Endometrial microvascular endothelial cells (primary cell): ENCODE measurements around the gene UQCC5. TPM values are rescaled to one million over a fixed set of nuclear protein-coding genes. Genes with fewer than 3 reads are reported as not detected.
"Not testable (repeated sequence)": the region's sequence is repeated elsewhere in the genome, so short reads cannot be mapped to it uniquely, and the experiment has no call there.

Experiments used
- in situ Hi-C: cut with HindIII; loops from 2 replicates; pipeline ENCODE4 v1.10.0; 2017; ENCODE audit warnings: low sequenced_read_pairs, low pct_unique_long_range_greater_than_20kb; ENCODE audit errors: inconsistent ontology term
- total RNA-seq: library from RNA; depleted of rRNA; stranded (reverse); fragments of >200 nt; gene quantifications from one replicate; pipeline ENCODE4 v1.2.3, GENCODE V29; 2015; ENCODE audit errors: inconsistent ontology term

Gene UQCC5
- total RNA-seq, 1 donor from 2014 or later, result 0.84 TPM

GRCh38 chr3:52520716-52521487, 15.5 kb upstream of the UQCC5 start:
- in situ Hi-C loops, result no loop called here

GRCh38 chr3:52521488-52521824, 14.9 kb upstream of the UQCC5 start:
- in situ Hi-C loops, result no loop called here

- in situ Hi-C loops, result no loop called here
Observed at GRCh38 chr3:52521881-52522650, 14.3 kb upstream of the UQCC5 start.

- in situ Hi-C loops, result no loop called here
Observed at GRCh38 chr3:52522651-52523251, 13.7 kb upstream of the UQCC5 start.

DNA sequence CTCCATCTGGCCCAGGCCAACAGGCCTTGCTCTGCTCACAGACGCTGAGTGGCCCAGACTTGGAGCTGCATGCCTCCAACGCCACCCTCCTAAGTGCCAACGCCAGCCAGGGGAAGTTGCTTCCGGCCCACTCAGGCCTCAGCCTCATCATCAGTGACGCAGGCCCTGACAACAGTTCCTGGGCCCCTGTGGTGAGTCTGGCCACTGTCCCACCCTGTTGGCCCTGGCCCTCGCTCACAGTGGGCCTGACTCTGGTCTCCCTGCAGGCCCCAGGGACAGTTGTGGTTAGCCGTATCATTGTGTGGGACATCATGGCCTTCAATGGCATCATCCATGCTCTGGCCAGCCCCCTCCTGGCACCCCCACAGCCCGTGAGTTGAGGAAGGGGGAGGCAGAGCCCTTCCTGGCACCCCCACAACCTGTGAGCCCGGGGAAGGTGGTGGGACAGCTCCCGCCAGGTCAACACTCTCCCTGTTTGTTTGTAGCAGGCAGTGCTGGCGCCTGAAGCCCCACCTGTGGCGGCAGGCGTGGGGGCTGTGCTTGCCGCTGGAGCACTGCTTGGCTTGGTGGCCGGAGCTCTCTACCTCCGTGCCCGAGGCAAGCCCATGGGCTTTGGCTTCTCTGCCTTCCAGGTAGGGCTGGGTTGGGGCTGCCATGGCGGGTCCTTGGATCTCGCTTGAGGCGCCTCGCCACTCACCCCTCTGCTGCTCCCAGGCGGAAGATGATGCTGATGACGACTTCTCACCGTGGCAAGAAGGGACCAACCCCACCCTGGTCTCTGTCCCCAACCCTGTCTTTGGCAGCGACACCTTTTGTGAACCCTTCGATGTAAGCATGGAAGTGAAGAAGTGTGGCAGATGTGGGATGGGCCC, 12.8 kb upstream of the UQCC5 start:
- in situ Hi-C loops, result no loop called here

- in situ Hi-C loops, result no loop called here
Observed at GRCh38 chr3:52524258-52524751, 12.1 kb upstream of the UQCC5 start.

DNA sequence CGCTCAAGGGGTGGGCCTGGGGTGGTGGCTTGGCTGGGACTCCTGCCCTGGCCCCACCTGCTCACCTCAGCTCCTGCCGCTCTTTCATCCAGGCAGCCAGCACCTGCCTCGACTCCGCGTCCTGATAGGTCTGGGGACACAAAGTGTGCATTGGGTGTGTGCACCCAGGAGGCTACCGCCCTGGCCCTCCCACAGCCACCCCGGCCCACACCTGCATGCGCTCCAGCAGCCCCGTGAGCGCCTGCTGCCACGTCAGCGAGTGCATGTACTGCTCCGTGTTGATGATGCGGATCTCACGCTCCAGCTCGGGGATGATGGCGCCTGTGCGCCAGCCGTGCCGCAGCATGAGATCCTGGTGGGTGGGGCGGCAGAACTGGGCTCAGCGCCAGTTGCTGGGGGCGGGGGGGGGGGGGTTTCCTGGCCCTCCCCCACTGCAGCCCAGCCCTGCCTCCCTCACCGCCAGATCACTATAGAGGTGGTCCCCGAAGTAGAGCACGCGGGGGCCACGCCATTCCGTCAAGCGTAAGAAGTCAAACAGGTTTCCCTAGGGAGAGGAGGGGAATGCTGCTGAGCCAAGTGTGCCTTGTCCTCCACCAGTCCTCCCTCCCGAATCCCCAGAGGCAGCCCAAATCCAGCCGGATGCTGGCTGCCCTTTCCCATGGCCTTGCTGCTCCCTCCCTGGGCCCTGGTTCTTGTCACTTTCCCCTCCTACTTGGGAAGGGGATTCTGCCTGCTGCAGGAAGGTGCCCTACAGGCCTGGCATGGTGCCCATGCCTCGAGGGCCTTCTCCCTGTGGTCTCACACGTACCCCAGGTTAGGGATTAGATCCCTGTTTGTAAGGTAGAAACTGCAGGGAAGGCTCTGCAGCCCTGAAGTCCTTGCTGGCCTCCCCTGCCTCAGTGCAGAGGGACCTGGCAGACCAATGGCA, 11.4 kb upstream of the UQCC5 start:
- in situ Hi-C loops, result no loop called here

DNA sequence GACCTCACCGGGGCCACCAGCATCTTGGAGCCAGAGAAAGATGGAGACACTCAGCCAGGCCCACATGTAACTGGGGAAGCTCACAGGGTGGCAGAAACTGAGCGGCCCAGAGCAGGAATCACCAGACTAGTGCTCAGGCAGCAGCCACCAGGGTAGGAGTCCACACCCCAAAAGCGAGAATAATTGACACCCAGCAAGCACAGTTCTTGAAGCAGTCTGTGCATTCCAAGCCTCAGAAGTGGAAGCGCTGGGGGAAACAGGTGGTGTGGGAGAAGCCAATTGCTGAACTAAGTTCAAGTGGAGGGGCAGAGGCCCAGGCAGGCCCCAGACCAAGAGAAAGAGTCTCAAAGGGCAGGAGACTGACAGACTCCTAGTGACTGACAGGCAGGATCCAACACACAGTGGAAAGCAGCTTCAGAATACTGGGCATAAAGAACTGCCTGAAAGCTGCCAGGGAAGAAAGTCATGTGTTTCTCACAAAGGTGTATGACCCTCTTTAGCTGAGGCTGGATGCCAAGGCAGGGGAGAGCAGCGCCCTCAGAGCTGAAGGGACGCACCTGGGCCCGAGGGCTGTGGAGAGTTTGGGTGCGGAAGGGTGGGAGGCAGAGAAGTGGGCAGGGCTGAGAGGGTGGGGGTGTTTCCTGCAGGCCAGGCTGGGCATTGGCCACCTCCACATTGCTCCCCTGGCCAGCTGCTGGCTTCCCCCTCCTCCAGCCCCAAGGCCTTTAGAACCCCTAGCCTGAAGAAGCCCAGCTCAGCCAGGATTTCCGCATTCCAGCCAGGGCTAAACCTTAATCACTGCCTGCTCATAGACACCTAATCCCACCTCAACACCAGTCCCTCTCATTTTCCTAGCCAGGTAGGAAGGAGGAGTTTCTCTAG, 10.5 kb upstream of the UQCC5 start:
- in situ Hi-C loops, result no loop called here

DNA sequence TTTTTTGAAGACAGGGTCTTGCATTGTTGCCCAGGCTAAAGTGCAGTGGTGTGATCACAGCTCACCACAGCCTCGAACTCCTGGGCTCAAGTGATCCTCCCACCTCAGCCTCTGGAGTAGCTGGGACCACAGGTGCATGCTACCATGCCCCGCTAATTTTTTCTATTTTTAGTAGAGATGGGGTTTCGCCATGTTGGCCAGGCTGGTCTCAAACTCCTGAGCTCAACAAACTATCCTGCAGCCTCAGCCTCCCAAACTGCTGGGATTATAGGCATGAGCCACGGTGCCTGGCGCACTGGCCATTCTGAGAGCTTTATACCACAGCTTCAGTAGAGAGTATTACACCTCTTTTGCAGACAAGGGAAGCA, 9.8 kb upstream of the UQCC5 start:
- in situ Hi-C loops, result not testable (repeated sequence)

DNA sequence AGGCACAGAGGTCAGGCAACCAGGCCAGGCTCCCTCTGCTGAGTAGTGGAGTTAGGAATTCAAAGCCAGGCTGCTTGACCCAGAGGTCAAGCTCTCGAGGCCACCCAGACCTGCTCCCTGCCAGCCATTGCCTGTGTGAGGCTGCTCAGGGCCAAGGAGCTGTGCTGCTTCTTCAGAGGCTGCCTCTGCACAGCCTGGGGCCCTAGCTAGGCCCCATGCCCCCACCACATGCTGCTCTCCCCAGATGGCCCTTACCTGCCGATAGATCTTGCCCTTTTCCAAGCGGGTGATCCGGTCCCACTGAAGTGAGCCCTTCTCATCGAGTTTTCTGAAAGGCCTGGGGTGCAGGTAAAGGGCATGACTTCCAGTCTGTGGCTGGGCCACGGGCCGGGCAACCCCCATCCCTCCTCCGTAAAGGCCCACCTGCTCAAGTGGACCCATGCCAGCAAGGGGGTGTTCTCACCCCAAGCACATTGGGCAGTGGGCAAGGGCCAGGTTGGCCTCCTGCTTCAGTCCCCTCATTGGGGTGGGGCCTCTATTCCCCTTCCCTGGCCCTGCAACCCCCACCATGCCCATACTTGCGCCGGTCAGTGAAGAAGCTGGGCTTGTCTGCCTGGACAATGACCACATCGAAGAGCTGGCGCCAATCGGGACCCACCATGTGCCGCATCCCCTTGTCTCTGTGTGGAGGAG, 9.2 kb upstream of the UQCC5 start:
- in situ Hi-C loops, result no loop called here

DNA sequence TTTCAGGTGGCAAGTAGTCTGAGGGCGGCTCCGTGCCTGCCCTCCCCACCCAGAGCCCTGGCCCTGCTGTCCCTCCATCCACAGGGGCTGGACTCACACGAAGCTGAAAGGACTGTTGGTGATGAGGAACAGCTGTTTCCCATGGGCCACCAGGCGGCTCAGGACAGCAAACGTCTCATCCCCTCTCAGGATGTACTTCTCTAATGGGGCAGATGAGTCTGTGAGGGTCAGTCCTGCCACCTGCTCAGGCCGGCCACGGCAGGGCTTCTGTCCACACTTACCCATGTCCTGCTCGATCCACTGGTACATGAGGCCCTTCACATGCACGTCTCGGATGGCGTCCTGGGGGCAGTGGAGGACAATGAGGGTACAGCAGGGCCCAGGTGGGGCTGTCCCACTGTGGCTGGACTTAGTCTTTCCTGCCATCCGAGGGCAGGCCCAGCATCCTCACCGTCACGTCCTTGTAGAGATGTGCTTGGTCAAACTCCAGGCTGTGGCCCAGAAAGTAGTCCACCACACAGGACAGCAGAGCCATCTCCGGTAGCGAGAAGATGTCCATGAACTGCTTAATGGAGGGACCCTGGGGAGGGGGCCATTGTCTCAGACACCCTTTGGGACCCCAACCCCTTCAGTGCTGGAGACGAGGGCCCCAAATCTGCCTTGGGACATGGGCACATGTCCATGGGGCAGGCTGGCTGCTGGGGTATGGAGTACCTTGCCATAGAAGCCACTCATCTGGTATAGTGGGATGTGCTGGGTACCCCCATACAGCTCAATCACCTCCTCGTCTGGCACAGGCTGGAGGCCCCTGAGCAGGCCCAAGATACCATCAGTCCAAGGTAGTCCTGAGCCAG, 8.4 kb upstream of the UQCC5 start:
- in situ Hi-C loops, result no loop called here

DNA sequence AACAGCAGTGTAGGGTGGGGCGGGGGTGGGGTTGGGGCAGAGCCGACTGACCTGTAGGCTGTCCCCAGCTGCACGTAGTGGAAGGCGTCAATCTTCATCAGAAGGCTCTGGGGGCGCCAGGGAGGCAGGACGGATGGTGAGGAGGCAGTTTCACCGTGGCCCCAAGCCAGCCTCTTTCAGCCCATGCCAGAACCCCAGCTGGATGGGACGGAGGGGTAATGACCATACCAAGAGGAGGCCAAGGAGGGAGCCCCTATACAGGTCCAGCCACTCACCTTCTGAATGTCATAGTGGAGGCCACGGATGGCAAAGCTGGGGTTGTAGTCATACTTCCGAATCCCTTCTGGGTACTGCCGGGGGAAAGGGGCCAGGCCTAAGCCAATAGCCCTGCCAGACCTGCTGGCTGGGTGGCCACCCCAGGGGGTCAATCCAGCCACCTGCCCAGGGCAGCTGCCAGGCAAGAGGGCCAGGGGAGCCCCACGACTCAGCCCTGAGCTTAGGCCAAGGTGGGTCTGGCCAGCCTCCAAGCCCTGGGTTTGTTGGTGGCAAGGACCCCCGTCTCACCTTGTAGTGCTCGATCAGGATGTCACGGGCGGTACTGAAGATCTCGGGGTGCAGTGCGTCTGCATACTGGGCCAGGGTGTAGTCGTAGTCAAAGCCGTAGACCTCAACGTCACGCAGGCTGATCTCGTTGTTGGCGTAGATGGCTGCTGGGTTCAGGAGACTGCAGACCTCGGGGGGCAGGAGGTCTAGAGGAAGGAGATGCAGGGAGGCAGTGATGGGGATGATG, 7.6 kb upstream of the UQCC5 start:
- in situ Hi-C loops, result no loop called here

- in situ Hi-C loops, result no loop called here
Observed at GRCh38 chr3:52529376-52530333, 6.8 kb upstream of the UQCC5 start.
